CD1c-positive myeloid dendritic cell (primary cell): Measurements from ENCODE around the gene SLC25A48.
"Not testable (repeated sequence)": the region's sequence is repeated elsewhere in the genome, so short reads cannot be mapped to it uniquely, and the experiment has no call there.

Source experiments
- DNase-seq: peaks from one replicate; pipeline ENCODE4 v3.0.0-alpha.2; 2016; ENCODE audit errors: extremely low spot score

SLC25A48 gene

DNA sequence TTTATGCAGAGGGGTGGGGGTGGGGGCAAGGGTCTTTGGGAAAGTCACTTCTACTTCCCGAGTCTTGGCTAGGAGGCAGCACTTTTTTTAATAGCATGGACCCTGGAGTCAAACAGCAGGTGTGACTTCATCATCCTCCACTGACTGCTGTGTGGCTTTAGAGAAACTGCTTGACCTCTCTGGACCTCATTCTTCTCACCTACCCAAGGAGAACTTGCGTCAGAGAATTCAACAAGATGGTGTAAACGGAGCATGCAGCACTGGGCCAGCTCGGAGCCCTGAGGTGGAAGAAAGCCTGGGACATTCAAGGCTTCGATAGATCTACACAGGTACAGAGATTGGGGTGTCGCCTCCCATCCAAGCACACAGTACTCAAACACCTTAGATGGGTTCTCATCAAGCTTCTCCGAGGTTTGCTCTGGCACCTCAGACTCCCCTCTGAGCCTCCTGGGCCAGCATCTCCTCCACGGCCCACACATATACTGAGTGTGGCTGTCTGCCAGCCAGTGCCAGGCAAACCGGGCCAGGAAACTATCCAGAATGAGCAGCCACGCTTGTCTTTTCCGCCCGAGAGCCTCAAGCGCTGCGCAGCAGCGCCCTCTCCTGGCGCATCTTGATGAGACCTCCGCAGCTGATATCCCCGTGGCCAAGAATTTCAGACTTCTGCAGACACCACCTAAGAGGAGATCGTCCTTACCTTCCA lies 4.6 kb upstream of the SLC25A48 start:
- peak; percentile 76 for DNase-seq

DNA sequence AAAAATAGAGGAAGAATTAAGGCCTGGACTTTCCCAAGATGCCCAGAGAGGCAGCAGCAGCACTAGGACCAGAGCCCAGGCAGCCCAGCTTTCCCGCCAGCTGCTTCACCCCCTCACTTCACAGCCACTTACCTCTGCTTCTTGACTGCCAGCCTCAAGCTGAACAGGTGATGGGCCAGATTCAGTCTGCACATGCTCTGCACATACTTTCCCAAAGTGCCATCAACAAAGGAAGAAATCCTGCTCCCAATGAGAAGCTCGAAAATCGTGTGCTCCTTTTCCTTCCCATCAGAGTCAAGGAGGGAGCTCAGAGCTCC lies 4.1 kb upstream of the SLC25A48 start:
- no peak for DNase-seq

DNA sequence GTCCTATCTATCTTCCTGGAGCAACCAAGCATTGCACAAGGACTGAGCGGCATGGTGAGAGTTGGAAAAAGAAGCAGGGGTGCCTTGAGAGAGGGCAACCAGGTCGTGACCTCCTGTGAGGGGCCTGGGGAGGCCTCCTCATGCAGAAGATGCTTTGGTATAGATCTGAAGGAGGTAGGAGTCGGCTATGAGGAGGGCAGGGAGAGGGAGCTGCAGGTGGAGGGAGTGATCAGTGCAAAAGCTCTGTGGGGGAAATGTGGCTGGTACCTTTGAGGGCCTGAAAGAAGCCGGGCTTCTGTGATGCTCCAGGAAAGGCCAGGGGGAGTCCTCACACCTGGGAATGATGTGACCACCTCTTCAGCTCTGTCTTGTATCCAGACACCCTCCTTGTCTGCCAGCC lies 3.6 kb upstream of the SLC25A48 start:
- no peak for DNase-seq

DNA sequence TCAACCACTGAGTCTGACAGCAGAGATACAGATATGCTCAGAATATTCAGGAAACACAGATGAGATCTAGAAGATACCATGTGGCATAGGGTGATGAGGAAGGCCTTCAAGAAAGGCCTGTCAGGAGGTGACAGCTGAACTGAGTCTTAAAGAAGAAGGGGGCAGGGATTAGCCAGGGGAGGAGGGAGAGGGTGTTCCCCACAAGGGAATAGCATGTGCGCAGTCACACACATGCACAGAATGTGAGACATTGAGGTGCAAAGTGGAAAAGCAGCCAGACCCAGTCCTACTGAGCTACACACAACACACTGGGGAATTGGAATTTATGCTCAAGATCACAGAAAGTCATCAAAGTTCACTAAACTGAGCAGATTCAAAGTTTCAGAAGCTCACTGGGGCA lies 3.0 kb upstream of the SLC25A48 start:
- DNase-seq = no peak

DNA sequence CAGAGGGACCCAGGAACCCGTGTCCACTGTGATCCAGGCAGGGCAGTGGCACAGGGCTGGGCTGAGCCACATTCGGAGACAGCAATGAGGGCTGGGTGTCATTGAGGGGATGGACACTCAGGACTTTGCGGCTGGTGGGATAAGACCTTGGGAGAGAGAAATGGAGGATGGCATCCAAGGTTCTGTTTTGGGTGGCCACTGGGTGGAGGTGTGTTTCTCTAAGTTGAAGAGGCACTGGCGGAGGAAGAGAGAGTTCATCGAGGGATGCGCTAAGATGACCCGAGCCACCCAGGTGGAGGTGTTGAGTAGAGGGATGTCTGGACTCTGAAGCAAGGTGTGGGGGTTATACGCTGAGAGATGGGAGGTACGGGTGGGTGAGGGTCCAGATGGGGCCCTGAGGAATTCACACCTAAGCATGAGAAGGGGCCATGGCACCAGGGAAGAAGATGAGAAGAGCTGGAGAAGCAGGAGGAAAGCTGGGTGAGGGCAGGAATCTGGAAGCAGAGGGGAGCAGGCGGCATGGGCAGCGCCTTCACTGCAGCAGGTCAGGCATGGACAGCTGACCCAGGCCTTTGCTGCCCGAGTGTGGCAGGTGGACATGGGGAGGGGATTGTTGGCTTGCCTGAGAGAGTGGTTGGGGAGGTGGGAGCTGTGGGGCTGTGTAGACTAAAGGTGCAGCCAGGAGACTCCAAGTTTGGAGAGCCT lies 2.5 kb upstream of the SLC25A48 start:
- no peak for DNase-seq

DNA sequence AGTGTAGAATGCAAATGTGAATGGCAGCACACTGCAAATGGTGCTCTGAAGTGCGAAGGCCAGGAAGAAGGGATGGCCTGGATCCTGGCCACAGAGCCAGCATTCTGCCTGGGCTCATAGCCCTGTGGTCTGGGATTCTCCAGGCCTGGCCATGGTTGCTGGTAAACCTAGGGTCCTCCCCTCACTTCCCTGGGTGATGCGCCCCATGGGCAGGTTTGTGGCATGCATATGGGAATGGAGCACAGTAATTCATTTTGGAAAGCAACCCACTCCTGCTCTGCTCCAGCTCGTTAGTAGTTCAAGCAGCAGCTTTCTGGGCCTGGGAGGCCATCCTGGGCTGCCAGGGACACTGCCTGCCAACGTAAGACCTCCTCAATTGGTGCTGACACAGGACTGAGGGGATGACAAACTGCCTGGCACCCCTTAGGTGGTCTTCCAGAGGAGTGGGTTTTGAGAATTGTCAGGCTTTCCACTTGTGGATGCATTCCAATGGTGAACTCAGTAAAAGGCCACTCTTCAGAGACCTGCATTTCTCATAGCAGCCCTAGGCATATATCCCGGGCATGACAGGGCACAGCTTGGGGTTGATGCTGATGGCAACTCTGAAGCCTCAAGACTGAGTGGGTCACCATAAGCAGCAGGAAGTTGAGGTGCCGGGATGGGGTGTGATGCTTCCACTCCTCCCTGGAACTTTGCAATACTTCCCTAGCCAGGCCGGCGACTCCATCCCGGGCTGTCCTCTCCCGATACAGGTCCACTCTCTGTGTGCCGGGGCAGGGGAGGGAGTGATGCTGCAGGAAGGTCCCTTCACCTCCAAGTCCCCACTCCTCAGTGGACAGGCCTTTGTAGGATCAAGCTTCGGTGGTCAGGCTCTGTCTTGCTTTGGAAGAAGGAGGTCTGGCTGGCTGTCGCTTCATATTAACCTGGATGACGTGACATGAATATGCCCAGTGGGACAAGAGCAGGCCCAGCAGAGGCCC lies 1.2 kb upstream of the SLC25A48 start:
- no peak for DNase-seq

DNA sequence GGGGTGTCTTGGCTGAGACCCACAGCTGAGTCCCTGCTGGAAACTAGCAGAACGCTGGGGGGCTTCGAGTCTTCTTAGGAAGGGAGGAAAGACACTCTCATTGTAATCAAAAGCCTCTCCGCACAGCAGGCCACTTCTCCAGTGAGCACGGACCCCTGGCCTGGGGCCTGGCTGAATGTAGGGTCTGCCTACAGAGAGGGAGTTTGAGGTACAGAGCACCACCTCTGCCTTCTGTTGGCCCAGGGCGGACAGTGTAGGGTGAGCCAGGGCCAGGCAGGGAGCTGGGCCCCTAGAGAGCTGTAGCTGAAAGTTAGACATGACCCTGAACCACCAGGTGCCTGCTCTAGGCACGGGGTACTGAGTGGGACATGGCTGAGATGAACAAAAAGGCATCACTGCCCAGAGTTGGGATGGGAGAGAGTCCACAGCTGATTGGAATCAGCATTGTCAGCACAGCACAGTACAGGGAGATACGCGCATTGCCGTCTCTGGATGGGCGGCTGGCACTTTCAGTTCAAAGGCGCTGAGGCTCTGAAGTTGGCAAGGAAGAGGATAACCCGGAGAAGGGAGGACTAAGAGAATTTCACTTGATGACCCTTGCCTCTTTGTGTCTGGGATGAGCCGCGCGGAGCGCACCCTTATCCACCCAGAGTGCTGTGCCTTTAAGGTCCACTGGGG lies 363 bp upstream of the SLC25A48 start:
- DNase-seq = no peak

DNA sequence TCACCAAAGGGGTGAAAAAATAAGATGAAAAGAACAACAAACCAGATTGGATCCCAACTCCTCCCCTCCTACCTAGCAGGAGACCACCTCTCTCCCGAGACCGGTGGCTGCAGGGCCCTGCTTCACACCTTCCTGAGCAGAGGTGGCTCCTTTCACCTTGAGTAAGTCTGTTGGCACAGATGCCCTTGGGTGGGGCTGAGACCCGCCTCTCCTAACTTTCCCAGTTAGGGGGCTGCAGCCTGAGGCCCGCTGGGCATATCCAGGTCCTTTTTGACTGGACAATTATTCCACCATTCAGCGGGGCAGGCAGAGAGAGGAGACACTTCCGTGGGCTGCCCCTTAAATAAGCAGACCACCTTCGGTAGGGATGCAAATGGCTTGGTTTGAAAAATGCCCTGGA lies 1.3 kb downstream of the SLC25A48 start:
- no peak for DNase-seq

DNA sequence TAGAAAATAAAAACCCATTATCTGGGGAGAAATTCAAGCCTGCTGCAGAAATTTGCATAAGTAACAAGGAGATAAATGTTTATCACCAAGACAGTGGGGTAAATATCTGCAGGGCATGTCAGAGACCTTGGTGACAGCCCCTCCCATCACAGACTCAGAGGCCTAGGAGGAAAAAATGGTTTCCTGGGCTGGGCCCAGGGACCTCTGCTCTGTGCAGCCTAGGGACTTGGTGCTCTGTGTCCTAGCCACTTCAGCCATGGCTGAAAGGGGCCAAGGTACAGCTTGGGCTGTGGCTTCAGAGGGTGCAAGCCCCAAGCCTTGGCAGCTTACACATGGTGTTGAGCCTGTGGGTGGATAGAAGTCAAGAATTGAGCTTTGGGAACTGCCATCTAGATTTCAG lies 3.9 kb downstream of the SLC25A48 start:
- DNase-seq = not testable (repeated sequence)

DNA sequence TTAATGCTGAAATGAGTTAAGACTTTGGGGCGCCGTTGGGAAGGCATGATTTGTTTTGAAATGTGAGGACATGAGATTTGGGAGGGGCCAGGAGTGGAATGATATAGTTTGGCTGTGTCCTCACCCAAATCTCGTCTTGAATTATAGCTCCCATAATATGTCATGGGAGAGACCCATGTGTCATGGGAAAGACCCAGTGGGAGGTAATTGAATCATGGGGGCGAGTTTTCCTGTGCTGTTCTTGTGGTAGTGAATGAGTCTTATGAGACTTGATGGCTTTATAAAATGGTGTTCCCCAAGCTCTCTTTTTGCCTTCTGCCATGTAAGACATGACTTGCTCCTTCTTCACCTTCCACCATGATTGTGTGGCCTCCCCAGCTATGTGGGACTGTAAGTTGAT lies 5.1 kb downstream of the SLC25A48 start:
- no peak for DNase-seq

DNA sequence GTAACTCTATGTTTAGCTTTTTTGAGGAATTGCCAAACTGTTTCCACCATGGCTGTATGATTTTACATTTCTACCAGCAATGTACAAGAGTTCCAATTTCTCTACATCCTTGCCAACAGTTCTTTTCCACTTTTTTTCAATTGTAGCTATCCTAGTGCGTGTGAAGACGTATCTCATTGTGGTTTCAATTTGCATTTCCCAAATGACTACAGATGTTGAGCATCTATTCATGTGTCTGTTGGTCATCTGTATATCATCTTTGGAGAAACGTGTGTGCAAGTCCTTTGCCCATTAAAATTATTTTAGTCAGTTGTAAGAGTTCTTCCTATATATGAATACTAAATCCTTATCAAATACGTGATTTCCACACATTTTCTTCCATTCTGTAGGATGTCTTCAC lies 6.5 kb downstream of the SLC25A48 start:
- DNase-seq = no peak

DNA sequence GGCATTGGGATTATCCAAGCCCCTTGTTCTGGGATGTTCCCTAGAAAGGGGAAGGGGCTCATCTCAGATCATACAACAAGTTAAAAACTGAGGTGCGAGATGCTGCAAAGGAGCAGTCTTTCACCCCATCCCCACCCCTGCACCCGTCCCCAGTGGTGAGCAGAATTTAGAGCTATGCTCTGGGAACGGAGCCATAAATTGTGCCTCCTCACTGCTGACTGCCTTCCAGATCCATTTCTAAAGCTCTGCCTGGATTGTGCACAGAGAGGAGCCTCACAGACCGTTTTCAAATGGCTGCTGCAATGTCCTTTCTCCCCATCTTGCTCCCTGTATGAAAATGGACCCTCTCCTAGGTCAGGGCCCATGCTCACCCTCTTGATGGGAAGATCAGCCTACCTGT lies 8.3 kb downstream of the SLC25A48 start:
- no peak for DNase-seq

DNA sequence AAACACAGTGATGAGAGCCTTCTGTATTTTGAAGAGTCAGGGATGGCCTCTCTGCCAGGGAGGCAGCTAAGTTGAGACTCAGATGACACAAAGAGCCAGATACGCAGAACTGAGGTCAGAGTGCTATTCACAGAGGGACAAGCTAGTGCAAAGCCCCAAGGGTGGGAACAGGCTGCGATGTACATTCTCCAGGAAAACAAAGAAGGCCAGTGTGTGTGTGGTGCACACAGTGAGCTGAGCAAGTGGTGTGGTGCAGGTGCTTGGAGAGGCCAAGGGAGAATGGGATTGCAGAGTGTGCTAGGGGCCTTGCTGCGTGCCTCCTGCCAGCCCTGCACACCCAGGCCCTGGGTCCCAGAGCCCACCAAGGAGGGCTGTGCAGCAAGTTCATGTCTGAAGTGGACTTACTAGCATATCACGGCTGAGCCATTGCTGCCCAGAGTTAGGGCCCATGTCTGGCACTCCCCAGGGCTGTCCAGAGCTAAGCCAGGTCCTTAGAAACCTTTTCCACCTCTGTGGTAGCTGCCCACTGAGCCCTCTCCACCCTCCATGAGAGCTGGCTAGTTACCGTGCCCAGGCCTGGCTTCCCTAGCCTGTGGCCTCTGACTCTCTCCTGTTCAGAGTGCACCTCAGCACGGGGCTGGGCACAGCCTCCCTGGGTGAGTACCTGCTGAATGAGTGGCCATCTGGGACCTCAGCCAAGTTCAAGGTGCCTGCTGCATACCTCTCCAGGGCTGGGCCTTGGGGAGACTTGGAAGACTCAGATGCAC lies 9.3 kb downstream of the SLC25A48 start:
- no peak for DNase-seq

DNA sequence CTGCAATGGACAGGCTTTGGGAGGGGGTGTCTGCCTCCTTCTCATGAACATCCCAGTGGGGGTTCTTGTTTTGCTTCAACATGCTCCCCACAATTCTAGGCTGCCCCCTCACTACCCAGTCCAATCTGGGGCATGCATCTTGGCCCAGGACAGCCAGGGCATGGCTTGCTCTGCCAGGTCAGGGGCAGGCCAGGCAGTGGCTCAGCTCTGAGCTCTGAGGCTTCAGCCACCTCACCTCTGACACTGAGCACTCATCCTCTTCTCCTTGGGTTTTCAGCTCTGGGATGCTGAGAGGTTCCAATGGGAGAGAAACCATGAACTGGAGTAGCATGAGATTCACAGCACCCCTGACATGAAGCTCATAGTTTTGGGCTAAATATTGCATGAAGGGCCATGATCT lies 11.8 kb downstream of the SLC25A48 start:
- DNase-seq = no peak

DNA sequence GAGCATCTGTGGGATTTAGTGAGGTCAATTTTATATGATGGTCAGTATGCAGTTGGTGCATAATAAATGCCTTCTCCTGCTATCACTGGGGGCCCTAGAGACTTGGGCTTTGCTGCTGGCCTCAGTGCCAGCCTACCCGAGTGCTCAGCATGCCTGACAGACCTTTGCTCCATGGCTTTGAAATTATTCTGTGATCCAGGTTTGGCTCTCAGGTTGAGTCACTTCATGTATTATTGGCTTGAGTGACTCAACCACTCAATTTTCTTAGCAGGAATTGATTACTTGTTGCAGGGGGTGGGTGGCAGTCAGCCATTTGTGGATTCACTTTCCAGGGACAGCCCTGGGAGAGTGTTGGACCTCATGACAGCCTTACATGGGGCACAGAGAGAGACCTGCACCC lies 13.5 kb downstream of the SLC25A48 start:
- no peak for DNase-seq

DNA sequence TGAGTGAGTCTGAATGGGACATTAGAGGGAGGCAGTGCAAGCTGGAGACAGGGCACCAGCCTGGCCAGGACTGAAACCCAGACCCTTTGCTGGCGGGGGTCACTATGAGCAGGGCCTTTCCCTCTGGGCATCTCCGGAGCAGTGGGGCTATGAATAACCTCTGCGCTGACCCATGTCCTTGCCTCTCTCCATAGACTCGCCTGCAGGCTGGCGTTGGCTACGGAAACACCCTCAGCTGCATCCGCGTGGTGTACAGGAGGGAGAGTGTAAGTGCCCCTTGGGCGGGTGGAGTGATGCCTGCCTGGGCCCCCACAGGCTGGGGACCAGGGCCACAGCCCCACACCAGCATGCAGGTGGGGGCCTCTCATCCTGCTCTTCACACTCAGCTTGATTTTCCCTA lies 15.8 kb downstream of the SLC25A48 start:
- DNase-seq = no peak

DNA sequence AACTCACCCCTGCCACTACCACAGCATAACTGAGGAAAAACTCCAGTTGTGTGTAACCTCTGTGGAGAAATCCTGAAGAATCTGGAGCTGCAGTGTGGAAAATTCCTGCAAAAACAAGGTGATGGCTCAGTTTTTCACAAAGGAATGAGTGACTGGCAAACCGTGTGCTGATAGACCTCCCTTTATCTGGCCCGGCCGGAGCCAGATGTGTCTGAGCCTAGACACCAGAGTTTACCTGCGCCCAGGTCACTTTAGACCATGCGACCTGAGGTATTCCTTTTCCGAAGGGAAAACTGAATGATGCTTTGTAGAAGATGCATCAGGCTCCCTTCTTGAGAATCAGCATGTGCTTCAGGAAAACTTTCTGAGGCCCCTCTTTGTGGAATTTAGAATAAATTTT lies 16.2 kb downstream of the SLC25A48 start:
- no peak for DNase-seq

DNA sequence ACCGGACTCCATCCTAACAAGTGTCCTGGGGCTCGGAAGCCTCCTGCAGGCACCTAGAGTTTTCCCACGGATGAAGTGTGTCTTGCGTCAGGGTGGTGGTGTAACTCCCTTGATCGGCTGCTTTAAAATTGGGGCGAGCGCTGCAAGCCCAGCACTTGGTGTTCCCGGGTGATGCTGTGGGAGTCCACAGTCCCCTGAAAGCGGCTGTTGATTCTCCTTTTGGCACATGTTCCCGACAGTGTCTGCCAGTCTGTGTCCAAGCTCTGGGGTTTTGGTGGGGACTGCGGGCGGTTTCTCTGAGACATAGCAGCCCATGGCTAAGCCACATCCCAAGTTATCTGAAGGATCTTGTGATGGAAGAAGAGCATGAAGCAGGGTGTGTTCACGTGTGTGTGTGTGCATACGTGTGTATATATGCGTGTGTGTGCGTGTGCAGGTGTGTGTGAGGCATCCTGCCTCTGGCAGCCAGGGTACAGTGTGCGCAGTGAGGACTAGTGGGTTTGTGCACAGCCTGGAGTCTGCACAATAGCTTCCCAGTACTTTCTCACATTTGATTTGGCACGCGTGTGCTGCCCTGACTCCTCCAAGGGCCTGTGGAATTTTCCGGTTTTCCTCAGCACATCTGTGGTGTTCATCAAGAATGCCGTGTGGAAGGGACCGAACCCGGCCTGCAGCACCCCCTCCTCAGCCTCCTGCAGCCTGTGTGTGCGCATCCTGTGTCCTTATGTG lies 16.9 kb downstream of the SLC25A48 start:
- DNase-seq = no peak

DNA sequence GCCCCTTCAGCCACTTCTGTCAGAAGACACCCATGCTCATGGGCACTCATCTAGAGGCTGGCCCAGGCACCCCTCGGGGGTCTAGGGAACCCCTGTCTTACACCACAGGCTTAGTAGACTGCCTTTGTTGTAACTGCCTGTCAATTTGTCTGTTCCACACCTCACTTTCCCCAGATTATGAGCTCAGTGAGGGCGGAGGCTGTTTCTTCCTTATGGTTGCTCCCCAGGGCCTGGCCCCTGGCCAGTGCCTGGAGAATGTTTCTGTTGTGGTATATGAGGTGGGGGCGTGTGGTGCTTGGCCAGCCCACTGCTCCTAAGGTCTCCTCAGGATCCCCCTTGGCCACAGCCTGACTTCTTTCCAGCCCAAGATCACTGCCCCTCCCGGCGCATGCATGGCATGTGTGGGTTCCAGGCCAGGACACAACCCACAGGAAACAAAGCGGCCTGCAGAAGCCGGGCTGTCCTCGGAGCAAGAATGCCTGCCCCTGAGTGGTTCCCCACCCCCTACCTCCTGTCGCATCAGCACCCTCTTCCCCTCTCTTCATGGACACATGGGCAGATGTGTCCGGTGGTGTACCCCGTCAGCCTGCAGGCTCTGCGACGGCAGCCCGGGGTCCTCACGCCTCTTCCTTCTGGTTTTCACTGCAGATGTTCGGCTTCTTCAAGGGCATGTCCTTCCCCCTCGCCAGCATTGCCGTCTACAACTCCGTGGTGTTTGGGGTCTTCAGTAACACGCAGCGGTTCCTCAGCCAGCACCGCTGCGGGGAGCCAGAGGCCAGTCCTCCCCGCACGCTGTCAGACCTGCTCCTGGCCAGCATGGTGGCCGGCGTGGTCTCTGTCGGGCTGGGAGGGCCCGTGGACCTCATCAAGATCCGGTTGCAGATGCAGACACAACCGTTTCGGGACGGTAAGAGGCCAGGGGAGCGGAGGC lies 17.7 kb downstream of the SLC25A48 start:
- no peak for DNase-seq
